ENCODE results near the gene INSRR.

DNA sequence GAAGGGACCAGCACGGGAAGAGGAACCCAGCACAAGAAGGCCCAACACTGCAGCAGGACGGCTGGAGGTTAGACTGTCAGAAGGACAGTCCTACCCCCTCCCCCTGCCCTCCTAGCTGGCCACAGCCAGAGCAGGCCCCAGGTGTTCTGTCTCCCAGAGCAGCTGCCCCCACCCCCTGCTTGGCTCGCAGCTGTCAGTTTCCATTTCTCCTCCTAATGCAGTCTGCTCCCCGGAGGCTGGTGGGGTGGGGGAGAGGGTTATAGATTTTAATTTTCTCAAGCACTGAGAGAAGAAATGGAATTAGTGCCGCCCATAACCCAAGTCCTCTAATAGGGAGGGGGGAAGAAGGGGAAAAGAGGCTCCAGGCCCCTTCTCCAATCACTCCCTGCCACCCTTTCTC, 21.6 kb upstream of the INSRR start:
- TF ChIP-seq, protein P1, sequence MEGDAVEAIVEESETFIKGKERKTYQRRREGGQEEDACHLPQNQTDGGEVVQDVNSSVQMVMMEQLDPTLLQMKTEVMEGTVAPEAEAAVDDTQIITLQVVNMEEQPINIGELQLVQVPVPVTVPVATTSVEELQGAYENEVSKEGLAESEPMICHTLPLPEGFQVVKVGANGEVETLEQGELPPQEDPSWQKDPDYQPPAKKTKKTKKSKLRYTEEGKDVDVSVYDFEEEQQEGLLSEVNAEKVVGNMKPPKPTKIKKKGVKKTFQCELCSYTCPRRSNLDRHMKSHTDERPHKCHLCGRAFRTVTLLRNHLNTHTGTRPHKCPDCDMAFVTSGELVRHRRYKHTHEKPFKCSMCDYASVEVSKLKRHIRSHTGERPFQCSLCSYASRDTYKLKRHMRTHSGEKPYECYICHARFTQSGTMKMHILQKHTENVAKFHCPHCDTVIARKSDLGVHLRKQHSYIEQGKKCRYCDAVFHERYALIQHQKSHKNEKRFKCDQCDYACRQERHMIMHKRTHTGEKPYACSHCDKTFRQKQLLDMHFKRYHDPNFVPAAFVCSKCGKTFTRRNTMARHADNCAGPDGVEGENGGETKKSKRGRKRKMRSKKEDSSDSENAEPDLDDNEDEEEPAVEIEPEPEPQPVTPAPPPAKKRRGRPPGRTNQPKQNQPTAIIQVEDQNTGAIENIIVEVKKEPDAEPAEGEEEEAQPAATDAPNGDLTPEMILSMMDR (IDR thresholded peaks at IDR 0.05) = no peak
- no peak for TF ChIP-seq POLR2A (IDR thresholded peaks at IDR 0.05)

Data from thyroid gland (tissue), 4 donors.